ENCODE measurements around the gene CCDC77.

DNA sequence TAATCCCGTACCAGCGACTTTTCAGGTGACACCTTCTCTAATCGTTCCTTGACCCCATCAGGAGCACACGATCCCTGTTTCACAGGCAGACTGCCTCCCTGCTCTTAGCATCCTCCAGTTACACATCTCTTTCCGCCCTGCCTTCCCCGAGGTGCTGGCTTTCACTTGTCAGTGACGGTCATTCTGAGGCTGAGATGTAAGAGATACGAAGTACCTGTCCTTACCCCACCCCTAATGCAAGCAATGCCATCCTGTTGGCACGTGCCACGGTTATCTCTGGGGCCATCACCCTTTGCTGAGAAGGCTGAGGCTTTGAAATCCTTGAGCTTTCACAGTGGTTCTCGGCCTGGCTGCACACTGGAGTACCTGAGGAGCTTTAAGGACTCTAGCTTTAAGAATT lies 82.7 kb downstream of the CCDC77 start:
- TF ChIP-seq, protein P1, sequence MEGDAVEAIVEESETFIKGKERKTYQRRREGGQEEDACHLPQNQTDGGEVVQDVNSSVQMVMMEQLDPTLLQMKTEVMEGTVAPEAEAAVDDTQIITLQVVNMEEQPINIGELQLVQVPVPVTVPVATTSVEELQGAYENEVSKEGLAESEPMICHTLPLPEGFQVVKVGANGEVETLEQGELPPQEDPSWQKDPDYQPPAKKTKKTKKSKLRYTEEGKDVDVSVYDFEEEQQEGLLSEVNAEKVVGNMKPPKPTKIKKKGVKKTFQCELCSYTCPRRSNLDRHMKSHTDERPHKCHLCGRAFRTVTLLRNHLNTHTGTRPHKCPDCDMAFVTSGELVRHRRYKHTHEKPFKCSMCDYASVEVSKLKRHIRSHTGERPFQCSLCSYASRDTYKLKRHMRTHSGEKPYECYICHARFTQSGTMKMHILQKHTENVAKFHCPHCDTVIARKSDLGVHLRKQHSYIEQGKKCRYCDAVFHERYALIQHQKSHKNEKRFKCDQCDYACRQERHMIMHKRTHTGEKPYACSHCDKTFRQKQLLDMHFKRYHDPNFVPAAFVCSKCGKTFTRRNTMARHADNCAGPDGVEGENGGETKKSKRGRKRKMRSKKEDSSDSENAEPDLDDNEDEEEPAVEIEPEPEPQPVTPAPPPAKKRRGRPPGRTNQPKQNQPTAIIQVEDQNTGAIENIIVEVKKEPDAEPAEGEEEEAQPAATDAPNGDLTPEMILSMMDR (conservative IDR thresholded peaks at IDR 0.05 in 1 of 2, IDR thresholded peaks at IDR 0.05 in 1 of 2; ENCODE audit: extremely low read depth in 1 of 2, insufficient read depth in 1 of 2, low read depth in 1 of 2, low read length in 2 of 2): no peak
- TF ChIP-seq EZH2 (IDR thresholded peaks at IDR 0.05; ENCODE audit: borderline replicate concordance, low read length): no peak

Measured in mammary epithelial cell (primary cell).